ENCODE data around the gene RAB5A.
A peak's percentile ranks its signal among the peaks of the same experiment; 100 is the strongest.
"Not testable (repeated sequence)": the region's sequence is repeated elsewhere in the genome, so short reads cannot be mapped to it uniquely, and the experiment has no call there.

Gene RAB5A, protein sequence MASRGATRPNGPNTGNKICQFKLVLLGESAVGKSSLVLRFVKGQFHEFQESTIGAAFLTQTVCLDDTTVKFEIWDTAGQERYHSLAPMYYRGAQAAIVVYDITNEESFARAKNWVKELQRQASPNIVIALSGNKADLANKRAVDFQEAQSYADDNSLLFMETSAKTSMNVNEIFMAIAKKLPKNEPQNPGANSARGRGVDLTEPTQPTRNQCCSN

DNA sequence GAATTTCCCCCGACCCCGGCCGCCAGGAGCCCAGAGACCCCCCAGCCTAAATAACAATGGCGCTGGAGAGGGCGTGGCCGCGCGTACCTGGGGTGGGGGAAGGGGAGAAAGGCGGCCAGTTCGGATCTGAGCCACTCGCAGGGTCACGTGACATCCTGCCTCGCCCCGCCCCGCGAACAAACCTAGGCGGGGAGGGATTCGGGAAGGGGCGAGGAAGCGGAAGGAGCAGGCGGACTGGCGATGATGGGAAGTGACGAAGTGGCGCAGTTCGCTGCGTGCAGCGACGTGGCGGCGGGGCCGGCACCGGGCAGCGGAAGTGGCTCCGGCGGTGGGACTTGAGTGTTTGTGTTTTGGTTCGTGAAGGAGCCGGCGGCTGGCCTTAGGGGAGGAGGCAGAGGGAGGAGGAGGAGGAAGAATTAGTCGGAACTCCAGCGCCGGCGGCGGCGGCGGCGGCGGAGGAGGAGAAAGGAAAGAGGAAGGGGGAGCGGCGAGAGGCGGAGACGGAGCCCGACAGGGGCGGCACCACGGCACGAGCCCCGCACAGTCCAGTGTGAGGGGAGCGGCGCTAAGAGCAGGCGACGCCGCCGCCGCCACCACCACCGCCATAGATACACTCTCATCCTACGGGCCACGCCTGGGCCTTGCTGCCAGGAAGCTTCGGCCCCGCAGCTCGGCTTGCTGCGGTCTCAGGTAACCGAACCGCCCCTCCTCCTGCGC is at the start of gene RAB5A:
Gene RAB5A, plus strand, starts transcription at position 266 of the 717 bp plus-strand sequence. CDS start 3,802 bp downstream, outside the sequence.
- DNase-seq (ENCODE audit: low spot score): peak; percentile 97

DNA sequence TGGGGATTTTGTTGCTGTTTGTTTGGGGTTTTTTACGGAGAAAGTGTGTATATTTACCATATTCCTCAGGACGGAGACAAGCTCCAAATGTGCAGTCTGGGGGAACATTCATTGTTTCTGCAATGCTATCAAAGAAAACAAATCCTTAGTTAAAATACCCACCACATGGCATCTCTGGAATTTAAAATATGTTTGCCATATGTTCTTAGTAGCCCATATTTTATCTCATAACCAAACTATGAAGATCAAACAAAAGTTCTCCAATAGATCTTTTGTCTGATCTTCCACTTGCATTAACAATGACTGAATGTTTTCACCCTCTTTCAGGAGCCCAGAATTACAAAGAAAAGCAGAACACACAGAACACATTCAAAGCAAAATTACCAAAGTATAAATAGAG is 48.2 kb upstream of the RAB5A start:
- DNase-seq (ENCODE audit: low spot score): no peak

DNA sequence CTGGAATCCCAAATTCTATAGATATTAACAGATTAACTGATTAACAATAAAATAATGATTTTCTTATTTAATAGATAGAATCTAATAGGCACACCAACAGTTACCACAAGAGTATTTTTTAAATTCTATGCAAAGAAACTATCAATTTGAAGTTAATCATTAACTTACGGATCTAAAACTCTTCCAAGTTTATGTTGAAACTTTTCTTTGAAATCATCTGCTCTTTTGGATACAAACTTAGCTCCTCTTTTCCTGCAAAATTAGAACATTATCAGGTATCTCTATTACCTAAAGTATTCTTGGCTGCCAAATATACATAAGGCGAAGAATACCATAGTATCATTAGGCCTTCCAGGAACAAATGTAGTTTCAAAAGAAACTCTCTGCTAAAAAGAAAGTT is 47.6 kb upstream of the RAB5A start:
- no peak for DNase-seq (ENCODE audit: low spot score)

DNA sequence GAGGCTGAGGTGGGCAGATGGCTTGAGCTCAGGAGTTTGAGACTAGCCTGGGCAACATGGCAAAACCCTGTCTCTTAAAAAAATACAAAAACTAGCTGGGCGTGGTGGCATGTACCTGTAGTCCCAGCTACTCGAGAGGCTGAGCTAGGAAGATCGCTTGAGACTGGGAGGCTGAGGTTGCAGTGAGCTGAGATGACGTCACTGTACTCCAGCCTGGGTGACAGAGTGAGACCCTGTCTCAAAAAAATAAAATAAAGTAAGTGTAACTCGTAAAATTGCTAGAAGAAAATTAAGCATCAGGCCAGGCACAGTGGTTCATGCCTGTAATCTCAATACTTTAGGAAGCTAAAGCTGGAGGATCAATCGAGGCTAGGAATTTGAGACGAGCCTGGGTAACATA is 47.1 kb upstream of the RAB5A start:
- not testable (repeated sequence) for DNase-seq (ENCODE audit: low spot score)

DNA sequence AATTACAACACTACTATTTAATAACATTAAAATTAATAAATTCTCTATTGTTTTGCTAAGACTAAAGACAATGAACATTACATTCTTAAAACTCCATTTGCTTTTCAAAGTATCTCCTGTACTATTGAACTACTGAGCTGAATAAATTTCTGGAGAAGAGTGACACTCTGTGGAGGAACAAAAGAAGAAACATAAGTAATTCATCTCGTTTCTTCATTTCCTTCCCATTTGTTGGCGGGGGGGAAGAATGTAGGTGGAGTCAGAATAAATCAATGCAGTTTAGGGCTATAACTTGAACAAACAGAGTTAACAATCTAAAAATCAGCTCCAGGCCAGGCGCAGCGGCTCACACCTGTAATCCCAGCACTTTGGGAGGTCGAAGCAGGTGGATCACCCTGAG is 45.6 kb upstream of the RAB5A start:
- no peak for DNase-seq (ENCODE audit: low spot score)

DNA sequence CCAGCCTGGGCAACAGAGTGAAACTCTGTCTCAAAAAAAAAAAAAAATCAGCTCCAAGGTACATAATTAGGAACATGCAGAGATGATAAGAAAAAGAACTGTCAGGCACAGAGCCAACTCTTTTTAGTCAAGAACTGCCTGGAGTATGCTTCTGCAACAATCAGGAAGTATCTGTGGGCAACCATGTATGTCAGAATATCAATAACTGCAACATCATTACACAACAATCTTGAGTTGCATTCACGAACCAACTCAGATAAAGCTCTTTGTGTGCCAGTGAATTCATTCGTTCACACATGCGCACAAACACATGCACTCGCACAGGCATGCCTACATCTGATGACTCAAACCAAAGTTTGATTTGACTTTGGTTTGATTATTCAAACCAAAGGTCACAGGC is 45.0 kb upstream of the RAB5A start:
- DNase-seq (ENCODE audit: low spot score): no peak

DNA sequence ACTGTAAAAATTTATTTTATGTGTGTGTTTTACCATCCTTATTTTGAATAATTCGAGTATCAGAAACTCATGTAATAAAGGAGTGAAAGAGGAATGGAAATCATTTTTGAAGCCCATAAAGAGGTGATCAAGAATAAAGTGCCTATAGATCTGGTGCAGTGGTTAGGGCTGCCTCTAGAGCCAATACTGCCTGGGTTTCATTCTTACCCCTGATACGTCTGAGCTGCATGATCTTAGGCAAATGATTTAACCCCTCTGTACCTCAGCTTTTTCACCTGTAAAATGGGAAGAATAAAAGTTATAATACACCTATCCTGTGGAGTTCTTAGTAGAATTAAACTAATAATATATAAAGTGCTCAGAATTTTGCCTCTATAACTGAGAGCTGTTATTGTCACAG is 43.2 kb upstream of the RAB5A start:
- no peak for DNase-seq (ENCODE audit: low spot score)

DNA sequence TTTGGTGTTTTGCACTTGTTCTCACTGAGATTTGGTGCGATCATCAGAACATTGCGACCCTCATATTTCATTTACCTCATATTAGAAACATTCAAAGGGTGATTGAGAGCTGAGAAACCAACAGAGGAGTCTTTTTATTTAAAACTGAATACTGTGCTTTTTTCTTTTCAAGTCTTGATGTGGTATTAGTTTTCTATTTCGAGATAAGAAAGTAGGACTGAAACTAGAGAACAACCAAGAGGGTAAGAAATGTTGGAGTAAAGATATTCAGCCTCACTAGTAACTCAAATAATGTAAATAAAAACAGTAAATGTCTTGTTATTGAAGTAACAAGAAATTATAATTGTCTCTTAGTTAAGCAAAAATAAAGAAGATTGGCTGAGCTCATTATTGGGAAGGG is 39.4 kb upstream of the RAB5A start:
- no peak for DNase-seq (ENCODE audit: low spot score)

DNA sequence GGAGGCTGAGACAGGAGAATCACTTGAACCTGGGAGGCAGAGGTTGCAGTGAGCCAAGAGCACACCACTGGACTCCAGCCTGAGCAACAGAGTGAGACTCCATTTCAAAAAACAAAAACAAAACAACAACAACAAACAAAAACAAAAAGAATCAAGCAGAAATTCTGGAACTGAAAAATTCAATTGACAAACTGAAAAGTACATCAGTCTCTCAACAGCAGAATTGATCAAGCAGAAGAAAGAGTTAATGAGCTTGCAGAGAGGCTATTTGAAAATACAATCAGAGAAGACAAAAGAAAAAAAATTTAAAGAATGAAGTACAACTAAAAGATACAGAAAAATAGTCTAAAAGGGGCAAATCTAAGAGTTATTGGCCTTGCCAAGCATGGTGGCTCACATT is 35.4 kb upstream of the RAB5A start:
- no peak for DNase-seq (ENCODE audit: low spot score)

DNA sequence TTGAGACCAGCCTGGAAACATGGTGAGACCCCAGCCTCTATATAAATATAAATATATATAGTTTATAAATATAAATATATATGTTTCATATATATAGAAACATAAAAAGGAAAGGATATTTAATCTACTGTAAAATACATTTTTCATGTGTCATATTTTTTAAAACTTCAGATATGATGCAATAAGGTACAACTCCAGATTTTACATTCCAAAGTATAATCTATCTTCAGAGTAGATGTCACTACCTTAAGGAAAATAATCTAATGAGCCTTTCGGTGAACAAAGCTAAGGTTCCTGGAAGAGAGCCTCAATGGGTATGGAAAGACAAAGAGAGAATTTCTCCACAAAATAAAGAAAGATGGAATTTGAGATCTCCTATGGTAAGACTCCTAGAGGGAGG is 29.7 kb upstream of the RAB5A start:
- DNase-seq (ENCODE audit: low spot score): no peak

DNA sequence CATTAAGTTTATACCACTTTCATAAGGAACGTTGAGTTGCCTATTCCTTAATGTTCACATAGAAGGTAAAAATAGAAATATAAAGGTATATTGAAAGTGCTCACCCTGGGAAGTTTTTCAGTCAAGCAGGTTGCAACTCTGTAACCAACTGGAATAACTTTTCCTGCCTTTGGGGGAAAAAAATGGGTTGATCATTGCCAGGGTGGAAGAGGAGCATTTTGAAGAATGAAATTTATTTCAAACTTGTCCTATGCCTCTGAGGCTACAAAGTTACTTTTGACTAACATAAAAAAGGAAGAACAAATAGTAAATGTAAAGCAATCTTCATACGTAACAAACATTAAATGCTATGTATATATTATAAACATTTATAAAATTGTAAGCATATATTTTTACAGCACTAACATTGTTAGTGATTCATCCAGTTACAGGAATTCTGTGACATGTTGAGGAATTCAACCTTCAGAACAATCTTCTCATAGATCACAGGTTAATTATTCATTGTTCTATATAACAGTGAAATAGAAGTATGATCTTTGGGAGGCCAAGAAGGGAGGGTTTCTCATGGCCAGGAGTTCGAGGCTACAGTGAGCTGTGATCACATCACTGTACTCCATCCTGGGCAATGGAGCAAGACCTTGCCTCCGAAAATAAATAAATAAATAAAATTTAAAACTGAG is 26.4 kb upstream of the RAB5A start:
- DNase-seq (ENCODE audit: low spot score): no peak

DNA sequence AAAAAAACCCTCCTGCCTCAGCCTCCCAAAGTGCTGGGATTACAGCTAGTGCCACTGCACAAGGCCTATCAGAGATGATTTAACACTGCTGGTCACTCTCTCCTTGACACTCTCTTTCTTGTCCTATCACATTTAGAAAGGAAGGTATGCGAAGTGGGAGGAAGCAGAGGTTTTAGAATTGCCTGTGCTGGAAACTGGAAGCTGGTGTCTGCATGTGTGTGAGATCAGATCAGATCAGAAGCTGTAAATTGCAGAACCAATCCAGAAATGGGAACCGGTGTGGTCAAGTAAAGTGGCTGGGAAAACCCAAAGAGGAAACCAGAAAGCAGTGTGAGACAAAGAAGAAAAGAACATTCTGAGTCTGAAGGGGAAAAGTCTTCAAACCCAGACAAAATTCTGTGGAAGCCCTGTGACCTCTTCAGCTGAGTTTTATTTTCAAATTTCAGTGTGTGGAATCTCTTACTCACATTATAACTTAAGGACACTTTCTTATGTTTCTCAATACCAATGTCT is 15.7 kb upstream of the RAB5A start:
- no peak for DNase-seq (ENCODE audit: low spot score)

DNA sequence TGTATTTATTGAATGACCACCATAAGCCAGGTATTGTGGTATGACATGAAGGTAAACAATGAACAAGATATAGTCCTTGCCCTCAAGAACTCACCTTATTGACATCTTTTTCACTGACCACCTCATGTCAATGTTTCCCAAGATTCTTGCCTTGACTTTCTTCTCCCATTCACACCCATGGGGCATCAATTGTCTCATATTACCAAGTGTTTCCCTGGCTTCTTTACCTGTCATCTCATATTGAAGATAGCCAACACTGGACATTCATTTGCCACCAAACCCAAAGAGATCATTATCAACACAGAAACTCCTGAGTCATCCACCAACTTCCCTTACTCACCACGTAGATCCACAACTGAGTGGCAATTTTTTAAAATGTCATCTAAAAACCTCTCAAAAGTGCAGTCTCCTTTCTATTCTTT is 15.1 kb upstream of the RAB5A start:
- DNase-seq (ENCODE audit: low spot score): no peak

DNA sequence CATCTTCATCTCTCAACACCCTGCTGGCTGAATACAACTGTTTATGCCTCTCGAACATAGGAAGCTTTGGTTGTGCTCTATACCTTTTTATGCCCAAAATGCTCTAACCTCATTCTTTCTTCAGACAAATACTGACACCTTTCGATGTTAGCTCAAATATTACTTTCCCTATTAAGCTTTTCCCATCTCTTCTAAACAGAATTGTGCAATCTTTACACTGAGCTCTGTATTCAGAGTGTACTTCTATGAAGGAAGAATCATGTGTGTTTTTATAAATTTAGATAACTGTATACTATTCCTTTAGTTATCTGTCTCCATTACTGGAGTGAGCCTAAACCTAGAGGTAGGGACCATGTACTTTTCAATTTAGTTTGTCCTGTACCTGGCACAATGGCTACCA is 14.5 kb upstream of the RAB5A start:
- DNase-seq (ENCODE audit: low spot score): no peak

DNA sequence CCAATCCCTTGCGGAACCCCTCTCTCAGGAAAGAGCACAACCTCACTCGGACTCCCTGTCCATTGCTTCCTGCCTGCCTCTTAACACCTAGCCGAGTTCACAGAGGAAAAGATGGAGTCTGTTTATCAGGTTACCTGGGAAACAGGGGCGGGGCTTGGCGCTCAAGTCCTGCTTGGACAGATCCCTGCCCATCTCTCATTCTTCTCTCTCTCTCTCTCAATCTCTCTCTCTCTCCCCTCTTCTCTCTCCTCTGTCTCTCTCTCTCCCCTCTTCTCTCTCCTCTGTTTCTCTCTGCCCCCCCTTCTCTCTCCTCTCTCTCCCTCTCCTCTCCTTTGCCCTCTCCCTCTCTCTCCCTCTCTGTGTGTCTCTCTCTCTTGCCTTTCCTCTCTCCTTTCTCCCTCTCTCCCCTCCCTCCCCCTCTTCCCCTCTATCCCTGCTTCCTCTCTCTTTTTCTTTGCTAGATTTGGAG is 12.8 kb upstream of the RAB5A start, which contains the start of gene EFHB:
Gene EFHB, minus strand, starts transcription at position 120 of the 469 bp plus-strand sequence. CDS start 199 bp downstream, outside the sequence.
- DNase-seq (ENCODE audit: low spot score): peak; percentile 76

DNA sequence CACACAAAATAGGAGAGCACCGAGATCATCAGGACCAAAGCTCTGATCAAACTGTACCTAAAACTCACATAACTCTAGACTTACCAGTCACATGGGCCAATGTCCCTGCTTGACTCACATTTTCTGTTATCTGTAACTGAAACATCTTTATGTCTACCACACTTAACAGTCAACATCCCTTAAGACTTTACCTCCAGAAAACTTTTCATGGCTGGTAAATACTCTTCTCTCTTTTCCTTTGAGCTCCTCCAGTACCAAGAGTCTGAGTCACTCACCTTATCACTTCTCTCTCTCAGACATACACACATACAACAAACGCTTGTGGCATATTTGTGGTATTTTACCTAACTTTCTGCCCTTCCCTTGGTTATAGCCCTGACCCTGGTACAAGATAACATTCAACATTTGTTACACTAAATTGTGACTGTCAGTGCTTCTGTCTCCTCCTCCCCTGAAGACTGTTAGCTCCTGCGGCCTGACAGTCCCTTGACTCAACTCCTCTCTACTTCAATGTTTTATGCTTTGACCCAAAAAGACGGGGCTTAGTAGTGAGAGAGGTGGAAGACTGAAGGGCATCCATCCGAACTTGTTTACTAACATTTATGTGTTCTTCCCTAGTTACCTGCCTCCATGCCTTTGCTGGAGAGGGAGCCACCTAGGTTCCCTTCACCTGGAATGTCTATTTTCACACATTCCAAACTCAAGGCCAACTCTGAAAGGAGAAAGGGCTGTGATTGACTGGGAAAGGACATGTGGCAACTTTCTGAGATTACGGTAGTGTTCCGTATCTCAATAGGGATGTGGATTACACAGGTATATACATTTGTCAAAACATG is 9.2 kb upstream of the RAB5A start:
- no peak for DNase-seq (ENCODE audit: low spot score)

DNA sequence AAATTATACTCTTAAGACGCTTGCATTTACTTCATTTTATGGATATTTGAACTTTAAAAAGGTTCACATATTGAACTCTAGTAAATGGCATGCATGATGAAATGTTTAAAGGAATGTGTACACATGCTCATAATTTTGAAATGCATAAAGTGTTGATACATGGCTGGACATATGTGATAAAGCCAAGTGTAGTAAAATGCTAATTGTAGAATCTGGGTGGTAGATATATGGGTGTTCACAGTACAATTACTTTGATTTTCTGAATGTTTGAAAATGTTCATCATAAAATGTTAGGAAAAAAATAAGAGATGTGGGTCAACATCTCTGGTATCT is 8.6 kb upstream of the RAB5A start:
- DNase-seq (ENCODE audit: low spot score): no peak

DNA sequence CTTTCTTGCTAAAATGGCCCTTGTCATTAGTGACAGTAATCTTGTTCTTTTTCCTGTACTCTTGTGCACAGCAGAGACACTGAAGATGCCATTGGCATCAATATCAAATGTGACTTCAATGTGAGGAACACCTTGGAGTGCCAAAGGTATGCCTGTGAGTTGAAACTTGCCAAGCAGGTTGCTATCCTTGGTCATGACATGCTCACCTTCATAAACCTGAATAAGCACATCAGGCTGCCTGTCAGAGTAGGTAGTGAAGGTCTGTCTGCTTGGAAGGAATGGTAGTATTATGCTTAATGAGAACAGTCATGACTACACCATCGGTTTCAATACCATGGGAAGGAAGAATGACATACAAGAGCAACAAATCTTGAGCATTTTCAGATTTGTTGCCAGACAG is 6.3 kb upstream of the RAB5A start:
- DNase-seq (ENCODE audit: low spot score): no peak

DNA sequence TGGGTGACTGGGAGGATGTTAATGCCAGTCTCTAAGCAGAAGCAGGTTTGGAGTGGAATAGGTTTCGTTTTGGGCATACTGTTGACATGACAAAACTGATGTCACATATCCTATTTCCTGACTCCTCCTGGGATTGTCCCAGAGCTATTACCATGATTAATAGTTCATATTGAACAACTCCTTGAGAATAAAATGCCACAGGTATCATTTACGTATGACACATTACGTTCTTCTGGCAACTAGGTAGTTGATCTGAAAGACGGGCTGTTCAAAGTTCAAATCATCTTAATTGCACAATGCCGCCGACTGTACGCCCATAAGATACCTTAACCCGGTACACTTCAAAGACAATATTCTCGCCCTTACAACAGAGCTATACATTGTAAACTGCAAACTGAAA is 1.4 kb upstream of the RAB5A start:
- no peak for DNase-seq (ENCODE audit: low spot score)

DNA sequence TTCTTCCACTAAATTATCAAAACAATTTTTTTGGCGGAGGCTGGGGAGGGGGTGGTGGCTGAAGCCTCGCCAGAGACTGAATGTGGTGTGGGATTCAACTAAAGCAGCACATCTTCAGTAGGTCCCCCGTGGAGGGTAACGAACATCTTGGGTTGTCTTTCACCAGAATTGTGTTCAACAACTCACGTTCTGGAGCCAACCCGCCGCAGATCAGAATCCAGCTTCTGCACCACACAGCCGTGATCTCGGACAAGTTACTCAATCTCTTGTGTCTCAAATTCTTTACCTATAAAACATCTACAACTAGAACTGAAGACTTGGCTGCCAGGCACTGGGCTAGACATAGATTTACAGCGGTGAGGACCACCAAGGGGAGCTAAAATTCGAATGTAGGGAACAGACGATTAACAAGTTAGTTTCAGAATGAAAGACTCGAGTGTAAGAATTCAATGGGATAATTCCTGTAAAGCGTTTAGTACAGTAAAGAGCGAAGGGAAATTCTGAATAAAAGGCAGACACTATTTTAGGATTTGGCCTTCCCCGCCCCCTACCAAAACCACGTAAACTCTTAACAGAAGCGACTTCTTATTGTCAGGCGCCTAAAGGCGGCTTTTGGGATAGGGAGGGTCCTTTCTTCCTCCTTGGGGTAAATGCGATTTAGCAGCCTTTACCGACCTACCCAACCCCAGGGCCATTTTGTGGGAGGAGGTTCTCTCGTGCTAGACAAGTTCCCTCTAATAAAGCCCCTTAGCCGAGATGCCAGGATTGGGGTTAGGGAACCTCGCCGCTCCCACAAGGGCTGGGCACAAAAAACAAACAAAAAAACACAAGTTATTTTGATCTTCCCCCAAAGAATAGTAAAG is 697 bp upstream of the RAB5A start:
- no peak for DNase-seq (ENCODE audit: low spot score)

DNA sequence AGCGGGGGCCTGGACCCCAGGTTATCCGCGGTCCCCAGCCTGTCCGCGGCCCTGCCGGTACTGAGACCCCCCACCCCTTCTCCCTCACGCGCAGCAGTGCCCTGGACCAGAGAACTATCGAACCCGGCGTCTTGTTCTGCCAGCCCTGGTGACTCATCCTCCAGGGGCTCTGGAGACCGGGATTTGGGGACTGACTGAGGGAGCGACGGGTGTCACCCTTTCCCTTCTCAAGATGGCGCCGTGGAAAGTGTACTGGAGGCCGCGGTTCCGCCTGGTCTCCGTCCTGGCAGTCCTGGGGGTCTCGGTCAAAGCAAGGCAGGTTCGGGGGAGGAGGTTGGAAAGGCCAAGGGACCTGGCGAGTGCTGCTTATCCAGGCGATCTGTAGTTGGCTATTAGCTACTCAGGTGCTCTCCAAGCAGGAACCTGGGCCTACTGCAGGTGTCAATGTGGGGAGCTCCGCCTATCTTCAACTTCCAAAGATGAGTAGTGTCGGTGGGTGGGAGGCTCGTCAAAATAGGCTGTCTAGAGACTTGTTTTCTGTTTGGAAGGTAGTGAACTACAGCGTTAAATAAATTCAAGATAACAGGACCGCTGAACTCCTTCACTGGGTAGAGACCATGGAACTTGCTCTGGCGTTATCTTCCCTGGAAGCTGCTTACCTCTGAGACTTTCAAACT is 790 bp downstream of the RAB5A start:
- DNase-seq (ENCODE audit: low spot score): peak; percentile 67
